Measurements from ENCODE around the gene PCSK4. TPM values are rescaled to one million over a fixed set of nuclear protein-coding genes. Genes with fewer than 3 reads are reported as not detected.
A peak's percentile ranks its signal among the peaks of the same experiment; 100 is the strongest.

The PCSK4 gene
- total and polyA plus RNA-seq, 2 of the 13 experiments (the other 11 are each of a cell fraction or from before 2014, with no cell fraction given), result 2.0 to 2.7 TPM

DNA sequence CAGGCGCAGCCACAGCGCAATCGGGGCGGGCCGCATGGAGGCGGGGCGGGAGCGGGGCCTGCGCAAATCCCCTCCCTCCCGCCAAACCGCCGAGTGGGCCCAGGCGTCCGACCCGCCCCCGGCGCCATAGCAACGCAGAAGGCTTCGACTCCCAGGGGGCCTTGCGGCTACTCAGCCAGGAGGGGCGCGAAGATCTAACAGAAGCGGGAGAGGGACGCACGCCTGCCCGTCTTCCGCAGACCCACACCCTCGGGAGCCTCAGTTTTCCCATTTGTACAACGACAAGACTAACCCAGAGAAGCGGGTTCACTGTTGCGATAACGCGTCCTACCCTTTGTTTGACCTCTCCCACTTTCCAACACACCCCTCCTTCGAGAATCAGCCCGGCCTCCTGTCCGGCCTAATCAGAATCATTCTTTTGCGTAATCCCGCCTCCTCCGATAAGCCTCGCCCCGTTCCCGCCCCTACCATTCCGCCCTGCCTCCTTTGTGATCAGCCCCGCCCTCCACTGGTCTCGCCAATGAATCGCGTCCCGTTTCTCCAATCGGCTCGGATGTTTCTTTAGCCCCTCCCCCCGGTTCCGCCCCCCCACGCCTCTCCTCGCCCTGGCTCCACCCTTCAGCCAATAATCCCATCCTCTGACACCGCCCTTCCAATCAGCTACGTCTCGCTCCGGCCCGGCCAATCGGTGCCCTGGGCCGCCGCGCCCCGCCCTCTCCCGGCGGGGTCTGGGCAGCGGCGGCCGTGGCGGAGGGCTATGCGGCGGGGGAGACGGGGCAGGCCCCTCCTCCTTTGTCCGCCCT lies at the start of gene PCSK4 (continued):
- TF ChIP-seq ZNF280B (CRISPR knock-in tag; IDR thresholded peaks at IDR 0.05; ENCODE audit: borderline replicate concordance), result no peak
- TF ChIP-seq HOXD1 (CRISPR knock-in tag; IDR thresholded peaks at IDR 0.05), result peak; percentile 55; the same call in 1 of the 2 replicates
- TF ChIP-seq RAD21 (CRISPR knock-in tag; IDR thresholded peaks at IDR 0.05), result peak; percentile 36; the same call in 1 of the 2 replicates
- TF ChIP-seq TIGD3 (CRISPR knock-in tag; IDR thresholded peaks at IDR 0.05; ENCODE audit: borderline replicate concordance), result no peak
- TF ChIP-seq HCFC1 (IDR thresholded peaks at IDR 0.05; ENCODE audit: low read depth, low read length), result peak; percentile 22; the same call in 1 of the 2 replicates
- TF ChIP-seq KAT8 (CRISPR knock-in tag; IDR thresholded peaks at IDR 0.05), result peak; percentile 33; the same call in 1 of the 2 replicates
- peak; percentile 13; the same call in 1 of the 2 replicates for TF ChIP-seq GFI1 (CRISPR knock-in tag; IDR thresholded peaks at IDR 0.05; ENCODE audit: borderline replicate concordance)
- no peak; the same call in 1 of the 2 replicates for TF ChIP-seq ATF7 (IDR thresholded peaks at IDR 0.05)
- TF ChIP-seq ATF7 (CRISPR knock-in tag; IDR thresholded peaks at IDR 0.05), result no peak
- no peak for TF ChIP-seq SIN3B (IDR thresholded peaks at IDR 0.05; ENCODE audit: low read length)
- TF ChIP-seq ZNF329 (CRISPR knock-in tag; IDR thresholded peaks at IDR 0.05; ENCODE audit: low read depth), result no peak
- TF ChIP-seq YEATS2 (CRISPR knock-in tag; IDR thresholded peaks at IDR 0.05; ENCODE audit: borderline replicate concordance), result peak; percentile 37; the same call in 1 of the 2 replicates
- TF ChIP-seq, protein P1, sequence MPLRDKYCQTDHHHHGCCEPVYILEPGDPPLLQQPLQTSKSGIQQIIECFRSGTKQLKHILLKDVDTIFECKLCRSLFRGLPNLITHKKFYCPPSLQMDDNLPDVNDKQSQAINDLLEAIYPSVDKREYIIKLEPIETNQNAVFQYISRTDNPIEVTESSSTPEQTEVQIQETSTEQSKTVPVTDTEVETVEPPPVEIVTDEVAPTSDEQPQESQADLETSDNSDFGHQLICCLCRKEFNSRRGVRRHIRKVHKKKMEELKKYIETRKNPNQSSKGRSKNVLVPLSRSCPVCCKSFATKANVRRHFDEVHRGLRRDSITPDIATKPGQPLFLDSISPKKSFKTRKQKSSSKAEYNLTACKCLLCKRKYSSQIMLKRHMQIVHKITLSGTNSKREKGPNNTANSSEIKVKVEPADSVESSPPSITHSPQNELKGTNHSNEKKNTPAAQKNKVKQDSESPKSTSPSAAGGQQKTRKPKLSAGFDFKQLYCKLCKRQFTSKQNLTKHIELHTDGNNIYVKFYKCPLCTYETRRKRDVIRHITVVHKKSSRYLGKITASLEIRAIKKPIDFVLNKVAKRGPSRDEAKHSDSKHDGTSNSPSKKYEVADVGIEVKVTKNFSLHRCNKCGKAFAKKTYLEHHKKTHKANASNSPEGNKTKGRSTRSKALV (CRISPR knock-in tag; IDR thresholded peaks at IDR 0.05), result no peak
- TF ChIP-seq ZSCAN9 (CRISPR knock-in tag; IDR thresholded peaks at IDR 0.05; ENCODE audit: borderline replicate concordance), result 0 out of 2 replicates have a peak, but pooled peaks have one; percentile 45
- TF ChIP-seq ZNF274 (CRISPR knock-in tag; IDR thresholded peaks at IDR 0.05), result no peak
- peak; percentile 92 for TF ChIP-seq CEBPB (IDR thresholded peaks at IDR 0.05; ENCODE audit: borderline replicate concordance, low read depth, low read length)
- 0 out of 2 replicates have a peak, but pooled peaks have one; percentile 18 for TF ChIP-seq GATAD2A (CRISPR knock-in tag; IDR thresholded peaks at IDR 0.05)
- TF ChIP-seq ZNF660 (CRISPR knock-in tag; IDR thresholded peaks at IDR 0.05; ENCODE audit: borderline replicate concordance, low read depth), result no peak
- no peak for TF ChIP-seq ZNF672 (CRISPR knock-in tag; IDR thresholded peaks at IDR 0.05)
- TF ChIP-seq ZNF616 (CRISPR knock-in tag; IDR thresholded peaks at IDR 0.05; ENCODE audit: low read depth), result no peak
- no peak for TF ChIP-seq MLXIP (CRISPR knock-in tag; IDR thresholded peaks at IDR 0.05; ENCODE audit: borderline replicate concordance)

All from HepG2 (cell line).